ENCODE data around the gene P2RY6.
"Not testable (repeated sequence)": the region's sequence is repeated elsewhere in the genome, so short reads cannot be mapped to it uniquely, and the experiment has no call there.

P2RY6 gene

GRCh38 chr11:73271936-73272679 lies at the start of gene P2RY6:
TSS of gene P2RY6 (plus strand) at chr11:73272338. CDS start at chr11:73296519, 24,181 bp downstream.
- DNase-seq (ENCODE audit: low read depth, low spot score) = no peak

GRCh38 chr11:73223998-73224730 lies 48.0 kb upstream of the P2RY6 start:
- no peak for DNase-seq (ENCODE audit: low read depth, low spot score)

- no peak for DNase-seq (ENCODE audit: low read depth, low spot score)
Observed at GRCh38 chr11:73225001-73225686, 47.0 kb upstream of the P2RY6 start.

DNA sequence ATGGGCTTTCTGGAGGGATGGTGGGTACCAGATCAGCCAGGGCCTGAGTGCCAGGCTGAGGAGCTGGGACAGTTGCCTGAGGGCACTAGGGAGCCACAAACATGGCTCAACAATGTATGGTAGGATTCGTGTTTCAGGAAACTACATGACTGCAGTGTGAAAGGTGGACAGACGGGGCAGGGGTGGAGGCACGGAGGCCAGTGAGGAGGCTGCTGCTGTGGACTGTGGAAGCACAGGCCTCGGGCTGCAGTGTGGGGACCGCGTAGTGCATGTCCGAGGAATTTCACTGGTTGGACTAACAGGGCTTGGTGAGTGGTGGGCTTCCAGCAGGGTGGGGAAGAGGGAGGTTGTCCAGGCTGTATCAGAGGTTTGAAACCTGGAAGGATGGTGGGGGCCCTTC lies 46.3 kb upstream of the P2RY6 start:
- no peak for DNase-seq (ENCODE audit: low read depth, low spot score)

DNA sequence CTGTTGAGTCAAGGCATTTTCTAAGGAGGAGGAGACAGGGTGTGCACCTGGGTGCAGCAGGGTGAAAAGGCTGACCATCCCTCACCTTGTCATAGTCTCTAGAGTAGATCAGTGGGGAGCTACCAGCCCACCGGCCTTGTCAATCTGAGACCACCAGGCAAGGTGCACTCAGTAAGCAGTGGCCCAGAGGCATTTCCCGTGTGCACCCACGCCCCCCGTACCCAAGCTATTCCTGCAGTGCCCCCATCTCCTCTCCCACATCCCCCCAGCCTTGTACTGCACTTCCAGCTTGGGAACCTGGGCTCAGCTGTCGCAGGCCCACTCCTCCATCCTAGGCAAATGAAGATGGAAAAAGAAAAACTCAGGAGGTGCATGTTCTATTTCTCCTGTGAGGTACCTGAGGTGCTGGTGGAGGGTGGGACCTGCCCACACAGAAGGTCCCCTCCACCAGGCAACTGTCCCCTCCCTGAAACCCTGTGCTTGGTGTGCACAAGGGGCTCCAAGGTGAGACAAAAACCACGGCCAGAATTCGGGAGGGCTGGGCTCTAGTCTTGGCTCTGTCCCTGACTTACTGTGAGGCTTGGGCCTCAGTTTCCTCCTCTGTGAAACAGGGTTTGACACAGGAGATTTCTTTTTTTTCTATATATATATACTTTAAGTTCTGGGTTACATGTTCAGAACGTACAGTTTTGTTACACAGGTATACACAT lies 45.7 kb upstream of the P2RY6 start:
- no peak for DNase-seq (ENCODE audit: low read depth, low spot score)

GRCh38 chr11:73227571-73228211 lies 44.4 kb upstream of the P2RY6 start:
- no peak for DNase-seq (ENCODE audit: low read depth, low spot score)

DNA sequence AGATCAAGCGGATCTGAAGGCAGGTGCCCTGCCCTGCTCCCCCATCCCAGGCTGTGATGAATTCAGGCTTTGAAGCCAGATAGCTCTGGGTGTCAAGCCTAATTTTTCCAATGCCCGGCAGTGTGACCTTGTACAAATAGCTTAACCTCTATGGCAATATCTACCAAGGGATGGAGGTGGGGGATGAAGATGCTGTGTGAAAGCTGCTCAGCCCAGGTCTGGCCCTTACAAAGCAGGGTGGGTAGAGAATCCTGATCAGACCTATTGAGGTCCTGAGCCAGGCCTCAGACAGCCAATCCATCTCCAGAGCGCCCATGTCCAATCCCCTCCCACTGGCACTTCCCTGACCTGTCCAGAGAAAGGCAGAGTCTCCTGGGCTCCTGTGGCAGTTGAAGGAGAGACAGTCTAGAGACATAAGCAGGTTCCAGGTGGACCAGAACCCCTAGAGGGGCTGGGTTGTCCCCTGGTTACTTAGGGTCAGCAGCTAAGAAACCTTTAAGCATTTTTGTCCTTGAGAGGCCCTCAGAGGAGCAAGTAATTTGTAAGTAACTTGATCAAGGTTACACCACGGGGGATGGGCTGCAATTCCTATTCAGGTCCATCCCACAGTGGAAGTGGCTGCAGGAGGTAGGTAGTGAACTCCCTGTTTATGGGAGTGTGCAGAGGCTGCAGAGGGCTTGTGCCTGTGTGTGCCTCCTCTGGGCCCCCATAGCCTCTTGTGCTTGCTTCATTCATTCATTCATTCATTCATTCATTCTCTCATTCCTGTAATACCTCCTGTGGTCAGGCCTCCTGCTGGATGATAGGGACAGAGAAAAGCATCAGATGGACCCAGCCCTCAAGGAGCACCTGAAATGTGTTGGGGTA lies 43.6 kb upstream of the P2RY6 start:
- no peak for DNase-seq (ENCODE audit: low read depth, low spot score)

- DNase-seq (ENCODE audit: low read depth, low spot score) = no peak
Observed at GRCh38 chr11:73229321-73229895, 42.7 kb upstream of the P2RY6 start.

GRCh38 chr11:73229896-73230875 lies 42.0 kb upstream of the P2RY6 start:
- no peak for DNase-seq (ENCODE audit: low read depth, low spot score)

- no peak for DNase-seq (ENCODE audit: low read depth, low spot score)
Observed at GRCh38 chr11:73230931-73231330, 41.2 kb upstream of the P2RY6 start.

- not testable (repeated sequence) for DNase-seq (ENCODE audit: low read depth, low spot score)
Observed at GRCh38 chr11:73232487-73232886, 39.7 kb upstream of the P2RY6 start.

DNA sequence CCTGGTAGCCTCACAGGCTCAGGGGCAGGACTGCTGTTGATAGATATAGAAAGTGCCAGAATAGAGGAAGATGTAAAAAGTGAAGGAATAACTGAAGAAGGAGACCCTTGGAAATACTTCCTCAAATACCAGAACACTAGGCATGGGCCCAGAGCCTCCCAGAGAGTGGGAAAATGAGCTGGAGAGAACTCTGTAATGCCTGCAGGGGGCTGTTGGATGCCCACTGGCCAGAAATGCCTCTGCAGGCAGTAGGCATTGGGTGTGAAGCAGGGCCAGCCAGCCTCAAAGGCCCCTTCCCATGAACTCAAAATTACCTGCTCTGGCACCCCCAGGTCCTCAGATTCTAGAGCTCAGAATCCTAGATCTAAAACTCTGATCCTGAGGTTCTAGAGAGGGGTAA lies 38.9 kb upstream of the P2RY6 start:
- no peak for DNase-seq (ENCODE audit: low read depth, low spot score)

- no peak for DNase-seq (ENCODE audit: low read depth, low spot score)
Observed at GRCh38 chr11:73233692-73234470, 38.3 kb upstream of the P2RY6 start.

DNA sequence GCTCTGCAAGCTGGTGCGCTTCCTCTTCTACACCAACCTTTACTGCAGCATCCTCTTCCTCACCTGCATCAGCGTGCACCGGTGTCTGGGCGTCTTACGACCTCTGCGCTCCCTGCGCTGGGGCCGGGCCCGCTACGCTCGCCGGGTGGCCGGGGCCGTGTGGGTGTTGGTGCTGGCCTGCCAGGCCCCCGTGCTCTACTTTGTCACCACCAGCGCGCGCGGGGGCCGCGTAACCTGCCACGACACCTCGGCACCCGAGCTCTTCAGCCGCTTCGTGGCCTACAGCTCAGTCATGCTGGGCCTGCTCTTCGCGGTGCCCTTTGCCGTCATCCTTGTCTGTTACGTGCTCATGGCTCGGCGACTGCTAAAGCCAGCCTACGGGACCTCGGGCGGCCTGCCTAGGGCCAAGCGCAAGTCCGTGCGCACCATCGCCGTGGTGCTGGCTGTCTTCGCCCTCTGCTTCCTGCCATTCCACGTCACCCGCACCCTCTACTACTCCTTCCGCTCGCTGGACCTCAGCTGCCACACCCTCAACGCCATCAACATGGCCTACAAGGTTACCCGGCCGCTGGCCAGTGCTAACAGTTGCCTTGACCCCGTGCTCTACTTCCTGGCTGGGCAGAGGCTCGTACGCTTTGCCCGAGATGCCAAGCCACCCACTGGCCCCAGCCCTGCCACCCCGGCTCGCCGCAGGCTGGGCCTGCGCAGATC lies 37.5 kb upstream of the P2RY6 start:
- no peak for DNase-seq (ENCODE audit: low read depth, low spot score)

- no peak for DNase-seq (ENCODE audit: low read depth, low spot score)
Observed at GRCh38 chr11:73235236-73235786, 36.8 kb upstream of the P2RY6 start.

GRCh38 chr11:73236205-73236765 lies 35.9 kb upstream of the P2RY6 start:
- DNase-seq (ENCODE audit: low read depth, low spot score) = no peak

DNA sequence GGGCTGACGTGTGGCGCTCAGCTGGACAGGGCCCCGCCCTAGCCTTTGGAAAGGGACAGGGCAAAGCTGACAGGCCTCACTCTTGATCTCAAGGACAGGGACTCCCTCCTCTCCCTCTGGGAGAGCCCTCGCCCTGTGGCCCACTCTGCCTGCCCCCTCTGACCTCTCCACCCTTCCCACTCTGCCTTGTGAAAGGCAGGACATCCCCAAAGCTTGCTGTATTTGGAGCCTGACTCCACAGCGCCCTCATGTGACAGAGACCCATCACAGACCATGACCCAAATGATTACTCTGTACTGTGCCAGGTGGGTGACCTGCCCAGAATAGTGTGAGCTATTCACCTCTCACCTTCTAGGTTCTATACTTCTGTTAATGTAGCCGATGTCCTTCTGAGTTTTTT lies 35.3 kb upstream of the P2RY6 start:
- no peak for DNase-seq (ENCODE audit: low read depth, low spot score)
